ENCODE measurements around the gene KPNA4.
"Not testable (repeated sequence)": the region's sequence is repeated elsewhere in the genome, so short reads cannot be mapped to it uniquely, and the experiment has no call there.

KPNA4 gene

GRCh38 chr3:160565442-160566403 lies at the start of gene KPNA4:
Gene KPNA4 (minus strand): TSS chr3:160565571. CDS start chr3:160565282, 289 bp downstream.
- peak; percentile 97 to 98 for DNase-seq

- no peak for DNase-seq
Measured at GRCh38 chr3:160613661-160614060, 48.3 kb upstream of the KPNA4 start.

GRCh38 chr3:160612386-160613075 lies 47.2 kb upstream of the KPNA4 start:
- no peak for DNase-seq

- DNase-seq = no peak
Measured at GRCh38 chr3:160611141-160611540, 45.8 kb upstream of the KPNA4 start.

GRCh38 chr3:160608870-160609269 lies 43.5 kb upstream of the KPNA4 start:
- no peak for DNase-seq

GRCh38 chr3:160607826-160608225 lies 42.5 kb upstream of the KPNA4 start:
- no peak for DNase-seq

- no peak for DNase-seq
Measured at GRCh38 chr3:160605315-160605714, 39.9 kb upstream of the KPNA4 start.

- DNase-seq = not testable (repeated sequence)
Measured at GRCh38 chr3:160603845-160604244, 38.5 kb upstream of the KPNA4 start.

GRCh38 chr3:160602259-160602658 lies 36.9 kb upstream of the KPNA4 start:
- DNase-seq = no peak

GRCh38 chr3:160601288-160601687 lies 35.9 kb upstream of the KPNA4 start:
- DNase-seq = no peak

- no peak for DNase-seq
Measured at GRCh38 chr3:160598865-160599264, 33.5 kb upstream of the KPNA4 start.

- no peak for DNase-seq
Measured at GRCh38 chr3:160588023-160588422, 22.7 kb upstream of the KPNA4 start.

- DNase-seq = no peak
Measured at GRCh38 chr3:160587105-160587504, 21.7 kb upstream of the KPNA4 start.

GRCh38 chr3:160586679-160587078 lies 21.3 kb upstream of the KPNA4 start:
- DNase-seq = no peak

GRCh38 chr3:160583451-160583850 lies 18.1 kb upstream of the KPNA4 start:
- DNase-seq = no peak

GRCh38 chr3:160580938-160581337 lies 15.6 kb upstream of the KPNA4 start:
- no peak for DNase-seq

GRCh38 chr3:160577556-160578195 lies 12.3 kb upstream of the KPNA4 start:
- DNase-seq = no peak

- no peak for DNase-seq
Measured at GRCh38 chr3:160577093-160577492, 11.7 kb upstream of the KPNA4 start.

GRCh38 chr3:160576621-160577020 lies 11.2 kb upstream of the KPNA4 start:
- no peak for DNase-seq

GRCh38 chr3:160575589-160575988 lies 10.2 kb upstream of the KPNA4 start:
- no peak for DNase-seq

GRCh38 chr3:160574636-160575035 lies 9.3 kb upstream of the KPNA4 start:
- no peak for DNase-seq

- not testable (repeated sequence) for DNase-seq
Measured at GRCh38 chr3:160573955-160574525, 8.7 kb upstream of the KPNA4 start.

Measured in CD4-positive, alpha-beta T cell treated with Interleukin-1 beta for 1 hour (primary cell).